Lower leg skin (tissue), 3 donors: ENCODE results near the gene PPIG.

Source experiments
- POLR2A ChIP-seq, 2 donors: fragments of 450-650 bp; IDR thresholded peaks; one replicate each; pipeline ENCODE4 v1.6.1; 2016 to 2017; ENCODE audit warnings: antibody characterized with exemption in 2 of 2, mild to moderate bottlenecking in 1 of 2, moderate library complexity in 1 of 2
- TF ChIP-seq, protein P1 (sequence below), 3 donors: fragments of 450-650 bp; IDR thresholded peaks; one replicate each; pipeline ENCODE4 v1.5.1; 2016; ENCODE audit warnings: antibody characterized with exemption in 3 of 3, mild to moderate bottlenecking in 3 of 3, moderate library complexity in 2 of 3

DNA sequence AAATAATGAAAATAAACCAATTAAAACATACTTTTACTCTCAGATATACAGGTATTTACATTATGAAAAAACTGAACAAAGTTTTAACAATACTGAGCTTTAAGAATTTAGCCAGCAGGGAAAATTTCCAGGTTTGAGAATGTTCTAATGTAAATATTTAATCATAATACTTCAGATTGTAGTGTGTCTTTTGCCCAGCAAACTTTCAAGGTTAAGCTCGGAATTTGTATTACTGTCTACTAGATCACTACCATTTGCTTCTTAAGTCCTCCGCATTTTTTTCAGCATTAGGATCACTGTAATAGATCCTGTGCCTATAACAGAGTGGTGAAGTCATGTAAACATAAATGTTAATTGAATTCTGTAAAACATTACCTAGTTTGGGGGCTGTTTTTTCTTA is 57.3 kb downstream of the PPIG start:
- TF ChIP-seq, protein P1, sequence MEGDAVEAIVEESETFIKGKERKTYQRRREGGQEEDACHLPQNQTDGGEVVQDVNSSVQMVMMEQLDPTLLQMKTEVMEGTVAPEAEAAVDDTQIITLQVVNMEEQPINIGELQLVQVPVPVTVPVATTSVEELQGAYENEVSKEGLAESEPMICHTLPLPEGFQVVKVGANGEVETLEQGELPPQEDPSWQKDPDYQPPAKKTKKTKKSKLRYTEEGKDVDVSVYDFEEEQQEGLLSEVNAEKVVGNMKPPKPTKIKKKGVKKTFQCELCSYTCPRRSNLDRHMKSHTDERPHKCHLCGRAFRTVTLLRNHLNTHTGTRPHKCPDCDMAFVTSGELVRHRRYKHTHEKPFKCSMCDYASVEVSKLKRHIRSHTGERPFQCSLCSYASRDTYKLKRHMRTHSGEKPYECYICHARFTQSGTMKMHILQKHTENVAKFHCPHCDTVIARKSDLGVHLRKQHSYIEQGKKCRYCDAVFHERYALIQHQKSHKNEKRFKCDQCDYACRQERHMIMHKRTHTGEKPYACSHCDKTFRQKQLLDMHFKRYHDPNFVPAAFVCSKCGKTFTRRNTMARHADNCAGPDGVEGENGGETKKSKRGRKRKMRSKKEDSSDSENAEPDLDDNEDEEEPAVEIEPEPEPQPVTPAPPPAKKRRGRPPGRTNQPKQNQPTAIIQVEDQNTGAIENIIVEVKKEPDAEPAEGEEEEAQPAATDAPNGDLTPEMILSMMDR (IDR thresholded peaks at IDR 0.05), result no peak
- no peak for TF ChIP-seq POLR2A (IDR thresholded peaks at IDR 0.05)
